GM18502 (cell line): ENCODE data around the gene TCEANC2.

ENCODE experiments used
- ATAC-seq: cut with Tn5 transposase; IDR thresholded peaks from one replicate; pipeline ENCODE4 v1.9.1; 2021; ENCODE audit warnings: mild to moderate bottlenecking; ENCODE audit not compliant: unreplicated experiment, poor library complexity

The TCEANC2 gene

DNA sequence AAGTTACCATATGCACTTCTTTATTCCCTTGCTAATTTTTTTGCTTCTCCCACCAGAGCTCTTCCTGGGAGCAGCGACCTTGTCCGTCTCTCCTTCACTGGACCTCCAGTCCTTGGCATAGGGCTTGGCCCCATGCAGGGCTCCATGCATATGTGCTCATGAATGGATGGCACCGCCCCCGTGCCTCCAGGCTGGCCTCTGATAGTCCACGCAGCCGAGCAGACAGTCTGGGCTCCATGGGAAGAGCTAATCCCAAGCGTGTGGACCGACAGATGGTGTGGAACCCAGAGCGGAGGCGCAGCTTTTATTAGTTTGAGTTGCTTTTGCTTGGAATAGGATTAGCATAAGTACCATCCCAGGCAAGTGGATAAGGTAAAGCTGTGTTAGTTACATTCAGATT, 57.6 kb downstream of the TCEANC2 start:
- ATAC-seq = no peak

DNA sequence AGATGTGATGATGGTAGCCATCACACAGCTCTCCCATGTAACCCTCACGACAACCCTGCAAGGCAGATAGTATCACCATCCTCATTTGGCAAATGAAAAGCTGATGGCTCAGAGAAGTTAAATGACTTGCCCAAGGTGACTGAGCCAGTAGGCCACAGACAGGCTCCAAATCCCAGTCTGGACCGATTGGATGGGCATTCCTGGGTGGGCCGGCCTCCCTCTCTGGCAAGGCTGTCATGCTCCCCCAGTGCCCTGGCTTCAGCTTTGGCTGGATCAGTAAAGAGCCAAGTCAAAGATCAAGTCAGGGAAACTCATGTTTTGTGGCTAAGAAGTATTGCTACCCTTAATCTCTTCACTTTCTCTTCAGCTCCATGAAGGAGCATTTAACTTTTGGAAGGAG, 58.2 kb downstream of the TCEANC2 start:
- no peak for ATAC-seq

GRCh38 chr1:54112027-54112426, 58.6 kb downstream of the TCEANC2 start:
- no peak for ATAC-seq

DNA sequence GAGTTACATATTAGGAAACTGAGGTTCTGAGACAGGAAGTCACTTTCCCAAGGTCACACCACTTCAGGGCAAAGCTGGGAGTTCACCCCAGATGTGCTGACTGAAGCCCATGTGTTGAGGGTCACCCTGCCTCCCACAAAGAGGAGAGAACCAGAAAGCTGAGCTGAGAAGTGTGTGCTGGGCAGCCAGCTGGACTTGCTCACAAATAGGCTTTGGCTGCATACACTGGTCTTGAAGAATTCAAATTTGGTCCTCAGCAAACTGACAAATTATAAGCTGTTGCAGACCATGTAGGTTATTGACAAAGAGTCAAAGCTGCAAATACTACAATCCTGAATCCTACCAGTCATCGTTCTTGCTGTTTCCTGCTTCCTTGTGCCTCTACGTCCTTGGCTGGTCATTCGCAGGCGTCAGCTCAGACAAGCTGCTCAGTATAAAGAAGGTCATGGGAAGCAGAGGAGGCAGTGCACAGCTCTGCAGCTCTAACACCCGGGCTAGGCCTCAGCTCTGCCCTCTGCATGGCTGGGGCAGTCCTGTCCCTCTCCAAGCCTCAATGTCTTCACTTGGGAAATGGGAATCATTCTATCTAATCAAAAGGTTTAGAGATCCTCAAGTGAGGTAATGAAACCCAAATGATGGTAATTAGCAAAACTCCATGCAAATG, 59.4 kb downstream of the TCEANC2 start:
- ATAC-seq = no peak

- no peak for ATAC-seq
Observed at GRCh38 chr1:54114001-54114400, 60.6 kb downstream of the TCEANC2 start.

- no peak for ATAC-seq
Observed at GRCh38 chr1:54114955-54115354, 61.5 kb downstream of the TCEANC2 start.

DNA sequence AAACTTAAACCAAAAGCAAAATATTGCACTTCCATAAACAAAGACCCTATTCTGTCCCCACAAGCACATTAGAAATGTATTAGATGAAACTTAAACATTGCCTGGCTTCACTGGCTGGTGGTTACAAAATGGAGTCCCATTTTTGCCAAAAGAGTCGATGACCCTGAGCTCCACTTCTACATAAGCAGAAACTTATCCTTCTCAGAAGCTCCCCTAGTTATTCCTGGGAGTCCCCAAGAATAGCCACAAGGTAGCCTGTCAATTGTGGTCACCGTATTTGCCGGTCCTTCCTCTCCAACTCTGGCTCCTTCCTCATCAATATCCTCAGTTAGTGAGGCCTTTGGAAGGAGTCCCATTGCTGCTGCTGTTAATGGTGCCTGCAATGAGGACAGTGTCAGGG, 62.1 kb downstream of the TCEANC2 start:
- no peak for ATAC-seq

- no peak for ATAC-seq
Observed at GRCh38 chr1:54117815-54118563, 64.6 kb downstream of the TCEANC2 start.

- no peak for ATAC-seq
Observed at GRCh38 chr1:54118704-54119103, 65.3 kb downstream of the TCEANC2 start.

DNA sequence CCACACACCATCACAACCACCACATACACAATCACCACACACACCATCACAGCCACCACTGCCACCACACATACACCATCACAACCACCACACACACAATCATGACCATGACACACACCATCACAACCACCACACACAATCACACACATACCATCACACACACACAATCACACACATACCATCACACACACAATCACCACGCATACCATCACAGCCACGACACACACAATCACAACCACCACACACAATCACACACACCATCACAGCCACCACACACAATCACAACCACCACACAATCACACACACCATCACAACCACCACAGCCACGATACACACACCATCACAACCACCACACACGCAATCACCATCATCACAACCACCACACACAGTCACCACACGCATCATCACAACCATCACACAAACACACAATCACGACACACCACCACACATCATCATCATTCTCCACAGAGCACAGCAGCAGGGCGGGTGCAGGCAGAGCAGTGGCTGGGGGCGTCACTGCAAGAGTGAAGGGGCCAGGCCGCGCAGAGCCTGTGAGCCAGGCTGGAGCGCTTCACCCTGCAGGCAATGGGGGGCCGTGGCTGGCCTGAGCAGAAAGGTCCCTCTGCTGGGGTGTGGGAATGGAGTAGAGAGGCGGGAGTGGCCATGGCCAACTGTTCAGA, 66.8 kb downstream of the TCEANC2 start:
- ATAC-seq = no peak

GRCh38 chr1:54120698-54121481, 67.5 kb downstream of the TCEANC2 start:
- no peak for ATAC-seq

DNA sequence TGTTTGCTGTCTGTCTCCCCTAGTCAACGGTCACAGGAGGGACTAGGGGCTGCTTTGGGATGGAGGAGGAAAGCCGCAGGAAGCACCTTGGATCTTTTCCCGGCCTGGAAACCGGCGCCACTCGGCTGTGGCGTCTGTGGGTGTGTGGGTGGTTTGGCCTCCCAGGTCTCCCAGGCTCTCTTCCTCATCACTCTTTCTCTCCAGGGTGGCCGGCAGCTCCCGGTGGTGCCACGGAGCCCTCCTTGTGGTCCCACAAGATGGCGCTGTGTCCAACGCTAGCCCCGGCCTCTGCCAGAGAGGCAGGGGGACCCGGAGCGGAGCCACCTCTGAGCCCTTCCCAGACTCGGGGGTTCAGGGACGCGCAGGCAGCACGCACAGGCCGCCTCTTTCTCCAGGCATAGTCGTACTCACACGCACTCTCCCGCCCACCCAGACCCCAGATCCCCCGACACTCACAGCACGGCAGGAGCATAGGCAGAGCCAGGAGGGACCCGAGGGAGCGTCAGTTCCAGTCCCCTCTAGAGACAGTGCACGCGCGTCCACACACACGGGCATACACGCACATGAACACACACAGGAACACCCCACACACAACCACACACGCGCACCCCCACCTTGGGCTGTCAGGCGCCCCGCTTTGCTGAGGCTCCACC, 68.2 kb downstream of the TCEANC2 start:
- no peak for ATAC-seq

- ATAC-seq = no peak
Observed at GRCh38 chr1:54122135-54122751, 68.8 kb downstream of the TCEANC2 start.

- ATAC-seq = no peak
Observed at GRCh38 chr1:54122992-54123391, 69.6 kb downstream of the TCEANC2 start.

GRCh38 chr1:54124472-54124871, 71.1 kb downstream of the TCEANC2 start:
- no peak for ATAC-seq

DNA sequence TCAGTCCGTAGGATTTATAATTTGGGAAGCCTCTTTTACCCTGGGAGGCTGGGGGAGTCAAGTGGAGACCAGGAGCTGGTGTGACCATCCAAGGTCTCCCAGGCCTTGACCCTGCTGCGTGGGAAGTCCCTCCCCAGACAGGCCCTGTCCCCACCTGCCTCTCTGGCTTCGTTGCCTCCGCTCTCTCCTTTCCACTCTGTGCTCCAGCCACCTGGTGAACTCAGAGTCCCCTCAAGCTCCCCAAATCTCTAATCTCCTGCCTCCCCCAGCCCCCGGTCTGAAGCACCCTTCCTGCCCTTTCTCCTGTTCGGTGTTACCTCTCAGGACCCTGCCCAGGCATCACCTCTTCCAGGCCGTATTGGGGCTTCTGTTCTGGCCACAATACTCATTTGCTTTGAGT, 71.5 kb downstream of the TCEANC2 start:
- no peak for ATAC-seq

GRCh38 chr1:54125386-54126070, 72.1 kb downstream of the TCEANC2 start:
- ATAC-seq = no peak

DNA sequence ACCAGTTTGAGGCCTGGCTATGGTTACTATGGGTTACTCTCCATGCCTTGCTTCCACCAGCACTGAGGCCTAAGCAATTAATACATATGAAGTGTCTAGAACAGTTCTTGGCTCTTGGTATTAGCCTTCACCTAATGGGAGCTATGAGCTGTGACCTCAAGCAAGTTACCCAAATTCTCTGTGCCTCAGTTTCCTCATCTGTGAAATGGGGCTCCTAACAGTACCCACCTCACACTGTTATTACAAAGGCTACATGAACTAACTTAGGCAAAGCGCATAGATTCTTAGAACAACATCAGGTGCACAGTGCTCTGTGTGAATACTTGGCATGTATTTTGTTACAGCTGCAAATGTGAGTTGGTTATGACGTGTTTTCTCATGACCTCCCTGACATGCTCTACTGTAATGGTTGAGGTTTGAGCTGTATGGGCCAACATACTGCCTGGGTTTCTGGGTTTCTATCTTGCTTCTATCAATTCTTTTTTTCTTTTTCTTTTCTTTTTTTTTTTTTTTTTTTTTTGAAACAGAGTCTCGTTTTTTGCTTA, 72.9 kb downstream of the TCEANC2 start:
- no peak for ATAC-seq
